ENCODE results near the gene TMEM203.
A peak's percentile ranks its signal among the peaks of the same experiment; 100 is the strongest.
"Not testable (repeated sequence)": the region's sequence is repeated elsewhere in the genome, so short reads cannot be mapped to it uniquely, and the experiment has no call there.

The TMEM203 gene

GRCh38 chr9:137243626-137244485 lies 38.4 kb upstream of the TMEM203 start:
- WGBS (ENCODE audit: extremely low coverage, insufficient coverage, insufficient read length), result no CpG with 5 or more reads among the region's 15 CpGs

GRCh38 chr9:137243266-137243625 lies 37.8 kb upstream of the TMEM203 start:
- not testable (repeated sequence) for H3K4me3 ChIP-seq (ENCODE audit: low read depth, low read length); H2AFZ ChIP-seq (ENCODE audit: insufficient read depth, low read length, poor library complexity); H3K18ac ChIP-seq (ENCODE audit: low read length); H2AK5ac ChIP-seq (ENCODE audit: low read length); H4K12ac ChIP-seq (ENCODE audit: low read depth, low read length); H4K8ac ChIP-seq (ENCODE audit: low read depth, low read length); H3K27ac ChIP-seq (ENCODE audit: low read depth, low read length); H3K79me1 ChIP-seq (ENCODE audit: low read length); H4K91ac ChIP-seq (ENCODE audit: low read depth, low read length); H2BK12ac ChIP-seq (ENCODE audit: low read length); H3K9ac ChIP-seq (ENCODE audit: low read length); H3K23ac ChIP-seq (ENCODE audit: low read length); H3K4ac ChIP-seq (ENCODE audit: low read depth, low read length); H3K4me2 ChIP-seq (ENCODE audit: low read length); H2BK120ac ChIP-seq (ENCODE audit: insufficient read depth, low read length, poor library complexity); H3K27me3 ChIP-seq (ENCODE audit: insufficient read depth, low read length); H3K9me3 ChIP-seq (ENCODE audit: insufficient read depth, low read depth, low read length); H3K14ac ChIP-seq (ENCODE audit: low read length); H2BK5ac ChIP-seq (ENCODE audit: low read depth, low read length, poor library complexity)
- WGBS (ENCODE audit: extremely low coverage, insufficient coverage, insufficient read length), result no CpG with 5 or more reads among the region's 18 CpGs
- Histone ChIP-seq H3K36me3 (ENCODE audit: control insufficient read depth in 1 of 2, insufficient read depth in 2 of 2, low read length in 2 of 2) (peaks cover 22 to 24% of the 10 kb centered on the region in 2 experiments), H3K79me2 (ENCODE audit: control insufficient read depth, insufficient read depth, low read length, poor library complexity) (peaks cover 14% of the 10 kb centered on the region), H3K4me1 (ENCODE audit: control insufficient read depth in 1 of 2, insufficient read depth in 2 of 2, low read length in 2 of 2) (peaks cover 12 to 19% of the 10 kb centered on the region in 2 experiments)
- peak in 1 of 2 donors; percentile 48 for DNase-seq

More at GRCh38 chr9:137243626-137244485, 38.4 kb upstream of the TMEM203 start:
- H3K79me2 ChIP-seq (ENCODE audit: control insufficient read depth, insufficient read depth, low read length, poor library complexity), result peaks cover 14% of the 10 kb centered on the region
- H3K27ac ChIP-seq (ENCODE audit: low read depth, low read length), result no peak overlapping the region
- peaks cover 22 to 24% of the 10 kb centered on the region in 2 experiments for H3K36me3 ChIP-seq (ENCODE audit: control insufficient read depth in 1 of 2, insufficient read depth in 2 of 2, low read length in 2 of 2)
- peaks cover 3% of the 10 kb centered on the region for H3K9me3 ChIP-seq (ENCODE audit: insufficient read depth, low read depth, low read length)
- no peak overlapping the region for H2AFZ ChIP-seq (ENCODE audit: insufficient read depth, low read length, poor library complexity)
- H2BK120ac ChIP-seq (ENCODE audit: insufficient read depth, low read length, poor library complexity), result no peak overlapping the region
- H2BK5ac ChIP-seq (ENCODE audit: low read depth, low read length, poor library complexity), result no peak overlapping the region
- H4K12ac ChIP-seq (ENCODE audit: low read depth, low read length), result no peak overlapping the region
- no peak overlapping the region for H2BK12ac ChIP-seq (ENCODE audit: low read length)
- H3K9ac ChIP-seq (ENCODE audit: low read length), result no peak overlapping the region
- H3K27me3 ChIP-seq (ENCODE audit: insufficient read depth, low read length), result no peaks in the 10 kb centered on the region
- H3K4me3 ChIP-seq (ENCODE audit: low read depth, low read length), result peak overlapping the region; percentile 42
- no peak overlapping the region for H4K8ac ChIP-seq (ENCODE audit: low read depth, low read length)
- peak; percentile 50 to 57 for DNase-seq
- no peak overlapping the region for H3K14ac ChIP-seq (ENCODE audit: low read length)
- no peak overlapping the region for H3K23ac ChIP-seq (ENCODE audit: low read length)
- peaks cover 8% of the 10 kb centered on the region for H3K79me1 ChIP-seq (ENCODE audit: low read length)
- no peak overlapping the region for H2AK5ac ChIP-seq (ENCODE audit: low read length)
- no peak overlapping the region for H3K4ac ChIP-seq (ENCODE audit: low read depth, low read length)
- H3K4me2 ChIP-seq (ENCODE audit: low read length), result no peak overlapping the region
- no peak overlapping the region for H3K18ac ChIP-seq (ENCODE audit: low read length)
- H4K91ac ChIP-seq (ENCODE audit: low read depth, low read length), result no peak overlapping the region
- H3K4me1 ChIP-seq (ENCODE audit: control insufficient read depth in 1 of 2, insufficient read depth in 2 of 2, low read length in 2 of 2), result peaks cover 12 to 19% of the 10 kb centered on the region in 2 experiments

- Histone ChIP-seq H3K79me1 (ENCODE audit: low read length) (peaks cover 8% of the 10 kb centered on the region), H2BK5ac (ENCODE audit: low read depth, low read length, poor library complexity) (no peak overlapping the region), H3K27ac (ENCODE audit: low read depth, low read length) (no peak overlapping the region), H3K4me1 (ENCODE audit: control insufficient read depth in 1 of 2, insufficient read depth in 2 of 2, low read length in 2 of 2) (peaks cover 12 to 19% of the 10 kb centered on the region in 2 experiments), H3K36me3 (ENCODE audit: control insufficient read depth in 1 of 2, insufficient read depth in 2 of 2, low read length in 2 of 2) (peaks cover 22 to 24% of the 10 kb centered on the region in 2 experiments), H2BK12ac (ENCODE audit: low read length) (no peak overlapping the region), H3K23ac (ENCODE audit: low read length) (no peak overlapping the region), H3K18ac (ENCODE audit: low read length) (peak overlapping the region; percentile 54), H3K4ac (ENCODE audit: low read depth, low read length) (peak overlapping the region; percentile 94), H3K14ac (ENCODE audit: low read length) (peak overlapping the region; percentile 61), H2AFZ (ENCODE audit: insufficient read depth, low read length, poor library complexity) (no peak overlapping the region), H3K4me2 (ENCODE audit: low read length) (peak overlapping the region; percentile 85), H2AK5ac (ENCODE audit: low read length) (no peak overlapping the region), H3K9ac (ENCODE audit: low read length) (peak overlapping the region; percentile 86), H4K8ac (ENCODE audit: low read depth, low read length) (no peak overlapping the region), H3K79me2 (ENCODE audit: control insufficient read depth, insufficient read depth, low read length, poor library complexity) (peaks cover 14% of the 10 kb centered on the region), H3K4me3 (ENCODE audit: low read depth, low read length) (peak overlapping the region; percentile 95), H3K9me3 (ENCODE audit: insufficient read depth, low read depth, low read length) (peaks cover 3% of the 10 kb centered on the region), H4K91ac (ENCODE audit: low read depth, low read length) (no peak overlapping the region), H4K12ac (ENCODE audit: low read depth, low read length) (no peak overlapping the region), H2BK120ac (ENCODE audit: insufficient read depth, low read length, poor library complexity) (no peak overlapping the region), H3K27me3 (ENCODE audit: insufficient read depth, low read length) (no peaks in the 10 kb centered on the region)
- DNase-seq, result no peak
- WGBS (ENCODE audit: extremely low coverage, insufficient coverage, insufficient read length), result no CpG with 5 or more reads among the region's 36 CpGs
These were observed 37.1 kb upstream of the TMEM203 start for GRCh38 chr9:137242269-137243203.

GRCh38 chr9:137241490-137242268 lies 36.2 kb upstream of the TMEM203 start:
- Histone ChIP-seq H2BK12ac (ENCODE audit: low read length) (no peak overlapping the region), H3K27ac (ENCODE audit: low read depth, low read length) (peak overlapping the region; percentile 84), H3K27me3 (ENCODE audit: insufficient read depth, low read length) (no peaks in the 10 kb centered on the region), H3K9ac (ENCODE audit: low read length) (peak overlapping the region; percentile 88), H2AFZ (ENCODE audit: insufficient read depth, low read length, poor library complexity) (no peak overlapping the region), H3K18ac (ENCODE audit: low read length) (peak overlapping the region; percentile 95), H2BK5ac (ENCODE audit: low read depth, low read length, poor library complexity) (peak overlapping the region; percentile 76), H3K4me1 (ENCODE audit: control insufficient read depth in 1 of 2, insufficient read depth in 2 of 2, low read length in 2 of 2) (peaks cover 15 to 22% of the 10 kb centered on the region in 2 experiments), H3K79me2 (ENCODE audit: control insufficient read depth, insufficient read depth, low read length, poor library complexity) (peaks cover 14% of the 10 kb centered on the region), H3K4me3 (ENCODE audit: low read depth, low read length) (peak overlapping the region; percentile 95), H3K36me3 (ENCODE audit: control insufficient read depth in 1 of 2, insufficient read depth in 2 of 2, low read length in 2 of 2) (peaks cover 22 to 24% of the 10 kb centered on the region in 2 experiments), H4K12ac (ENCODE audit: low read depth, low read length) (peak overlapping the region; percentile 1), H3K14ac (ENCODE audit: low read length) (peak overlapping the region; percentile 87), H2AK5ac (ENCODE audit: low read length) (peak overlapping the region; percentile 13), H4K91ac (ENCODE audit: low read depth, low read length) (peak overlapping the region; percentile 87), H2BK120ac (ENCODE audit: insufficient read depth, low read length, poor library complexity) (peak overlapping the region; percentile 65), H3K4me2 (ENCODE audit: low read length) (peak overlapping the region; percentile 85), H3K23ac (ENCODE audit: low read length) (no peak overlapping the region), H3K79me1 (ENCODE audit: low read length) (peaks cover 8% of the 10 kb centered on the region), H4K8ac (ENCODE audit: low read depth, low read length) (peak overlapping the region; percentile 82), H3K4ac (ENCODE audit: low read depth, low read length) (peak overlapping the region; percentile 94), H3K9me3 (ENCODE audit: insufficient read depth, low read depth, low read length) (peaks cover 3% of the 10 kb centered on the region)
- peak in 1 of 2 donors; percentile 64 for DNase-seq
- WGBS (ENCODE audit: extremely low coverage, insufficient coverage, insufficient read length), result no CpG with 5 or more reads among the region's 83 CpGs

All from trophoblast cell (in vitro differentiated cells and primary cell).